Measurements from ENCODE around the gene VWF. TPM values are rescaled to one million over a fixed set of nuclear protein-coding genes. Genes with fewer than 3 reads are reported as not detected.

Gene VWF
- polyA plus RNA-seq, 3 donors from 2014 or later: 0.10 to 0.16 TPM; not detected in 1

DNA sequence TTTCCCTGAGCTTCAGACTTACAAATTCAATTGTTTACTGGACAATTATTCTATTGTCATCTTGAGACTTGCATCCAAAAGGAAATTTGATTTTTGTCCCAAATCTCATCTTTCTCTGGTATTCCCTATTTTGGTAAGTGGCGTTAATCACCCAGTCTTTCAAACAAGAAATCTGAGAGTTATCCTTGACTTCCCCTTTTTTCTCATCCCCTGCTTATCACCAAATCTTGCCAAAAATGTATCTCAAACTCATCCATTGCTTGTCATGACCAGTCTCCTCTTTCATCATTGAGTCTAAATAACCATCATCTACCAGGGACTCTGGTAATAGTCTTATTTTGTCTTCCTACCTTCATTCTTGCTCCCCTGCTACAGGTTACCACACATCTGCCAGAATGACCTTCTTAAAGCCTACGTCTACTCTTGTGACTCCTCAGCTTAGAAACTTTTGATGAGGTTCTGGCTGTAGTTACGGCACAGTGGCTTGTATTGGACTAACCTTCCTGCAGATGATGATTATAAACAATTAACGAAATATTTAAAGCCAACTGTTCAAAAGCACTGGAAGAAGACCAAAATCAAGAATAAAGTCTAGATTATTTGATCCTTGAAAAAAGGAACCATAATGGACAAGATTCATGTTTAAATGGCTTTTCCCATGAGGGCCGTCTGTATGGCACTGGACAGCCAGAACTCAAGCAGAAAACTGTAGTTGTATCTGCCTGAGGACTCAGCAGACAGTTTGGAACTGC, 170.5 kb downstream of the VWF start:
- H3K27me3 Mint-ChIP-seq (ENCODE audit: low read depth in 3 of 3): peaks cover 8 to 19% (median 14%) of the 10 kb centered on the region in 3 donors
- H3K9me3 Mint-ChIP-seq: peaks cover 0 to 1% (median 0%) of the 10 kb centered on the region in 6 donors
- no peaks in the 10 kb centered on the region for H3K4me1 Mint-ChIP-seq

GRCh38 chr12:5952031-5952430, 172.4 kb downstream of the VWF start:
- H3K9me3 Mint-ChIP-seq: peaks cover 0 to 1% (median 0%) of the 10 kb centered on the region in 6 donors
- H3K27me3 Mint-ChIP-seq (ENCODE audit: low read depth in 3 of 3): peaks cover 6 to 16% (median 10%) of the 10 kb centered on the region in 3 donors
- DNase-seq: no peak
- no peaks in the 10 kb centered on the region for H3K4me1 Mint-ChIP-seq
- no peak overlapping the region for H3K27ac Mint-ChIP-seq
- H3K4me3 Mint-ChIP-seq: no peak overlapping the region
- H3K36me3 Mint-ChIP-seq: no peaks in the 10 kb centered on the region

More for the DNA sequence above, 170.5 kb downstream of the VWF start:
- no peak overlapping the region for H3K4me3 Mint-ChIP-seq
- H3K36me3 Mint-ChIP-seq: no peaks in the 10 kb centered on the region
- no peak for DNase-seq
- no peak overlapping the region for H3K27ac Mint-ChIP-seq

DNA sequence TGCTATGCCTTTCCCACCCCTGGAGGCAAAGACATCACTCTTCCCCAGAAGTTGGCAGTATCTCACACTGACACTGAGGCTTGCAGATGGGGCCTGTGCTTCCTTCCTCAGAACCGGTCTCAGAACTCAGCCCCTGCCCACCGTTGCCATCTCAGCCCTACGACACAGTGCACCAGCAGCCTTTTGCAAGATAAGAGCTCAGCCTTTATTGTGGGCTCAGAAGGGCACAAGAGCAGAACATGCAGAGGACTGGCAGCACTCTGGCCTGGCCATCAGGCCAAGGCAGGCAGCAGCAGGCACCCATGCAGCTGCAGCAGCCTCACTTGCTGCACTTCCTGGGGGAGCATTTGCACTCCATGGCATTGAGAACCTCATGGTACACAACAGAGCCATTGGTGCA, 175.8 kb downstream of the VWF start:
- peaks cover 8 to 39% (median 14%) of the 10 kb centered on the region in 3 donors for H3K27me3 Mint-ChIP-seq (ENCODE audit: low read depth in 3 of 3)
- no peaks in the 10 kb centered on the region for H3K36me3 Mint-ChIP-seq
- no peak for DNase-seq
- H3K9me3 Mint-ChIP-seq: no peaks in the 10 kb centered on the region
- H3K27ac Mint-ChIP-seq: no peak overlapping the region
- H3K4me3 Mint-ChIP-seq: no peak overlapping the region
- H3K4me1 Mint-ChIP-seq: no peaks in the 10 kb centered on the region

DNA sequence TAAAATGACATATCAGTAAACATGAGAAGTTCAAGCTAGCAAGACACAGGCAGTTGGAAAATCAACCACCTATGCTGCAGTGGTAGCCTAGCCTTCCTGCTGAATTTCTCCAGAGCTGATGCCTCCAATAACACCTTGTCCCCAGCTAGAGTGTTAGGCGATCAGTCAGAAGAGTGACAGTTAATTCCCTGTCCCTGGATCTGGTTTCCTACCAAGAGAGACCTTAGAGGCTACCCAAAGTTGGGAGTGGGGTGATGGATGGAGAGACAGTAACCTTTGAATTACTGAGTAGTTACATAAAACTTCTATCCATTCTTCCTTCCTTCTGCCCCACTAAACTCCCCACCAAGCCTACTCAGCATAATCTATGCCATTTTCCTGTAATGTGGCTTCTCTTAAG, 177.5 kb downstream of the VWF start:
- no peaks in the 10 kb centered on the region for H3K9me3 Mint-ChIP-seq
- H3K27ac Mint-ChIP-seq: peak overlapping the region in 1 of 6 donors; percentile 58
- H3K27me3 Mint-ChIP-seq (ENCODE audit: low read depth in 3 of 3): peaks cover 6 to 37% (median 20%) of the 10 kb centered on the region in 3 donors
- no peak overlapping the region for H3K4me3 Mint-ChIP-seq
- no peak for DNase-seq
- no peaks in the 10 kb centered on the region for H3K4me1 Mint-ChIP-seq
- H3K36me3 Mint-ChIP-seq: no peaks in the 10 kb centered on the region

- no peak for DNase-seq
- H3K27me3 Mint-ChIP-seq (ENCODE audit: low read depth in 3 of 3): peaks cover 6 to 35% (median 20%) of the 10 kb centered on the region in 3 donors
- H3K4me3 Mint-ChIP-seq: no peak overlapping the region
- H3K27ac Mint-ChIP-seq: no peak overlapping the region
- H3K4me1 Mint-ChIP-seq: no peaks in the 10 kb centered on the region
- H3K36me3 Mint-ChIP-seq: no peaks in the 10 kb centered on the region
- H3K9me3 Mint-ChIP-seq: no peaks in the 10 kb centered on the region
Measured at GRCh38 chr12:5946388-5946787, 178.1 kb downstream of the VWF start.

GRCh38 chr12:5945071-5946008, 179.1 kb downstream of the VWF start, which contains the start of gene ANO2:
Gene ANO2, minus strand, starts transcription at chr12:5945259. Its CDS starts 42 bp downstream, at chr12:5945217.
- Mint-ChIP-seq H3K4me3 (no peak within 1 kb of the TSS), H3K27ac (no peak within 1 kb of the TSS), H3K36me3 (no peaks in the 10 kb centered on the region), H3K27me3 (ENCODE audit: low read depth in 3 of 3) (peaks cover 2 to 38% (median 23%) of the 10 kb centered on the region in 3 donors), H3K9me3 (no peaks in the 10 kb centered on the region), H3K4me1 (no peaks in the 10 kb centered on the region)
- DNase-seq: no peak

- DNase-seq: no peak
- H3K36me3 Mint-ChIP-seq: no peaks in the 10 kb centered on the region
- no peak overlapping the region for H3K27ac Mint-ChIP-seq
- H3K4me3 Mint-ChIP-seq: no peak overlapping the region
- H3K9me3 Mint-ChIP-seq: no peaks in the 10 kb centered on the region
- H3K4me1 Mint-ChIP-seq: no peaks in the 10 kb centered on the region
- peaks cover 2 to 42% (median 27%) of the 10 kb centered on the region in 3 donors for H3K27me3 Mint-ChIP-seq (ENCODE audit: low read depth in 3 of 3)
Measured at GRCh38 chr12:5944688-5945070, 179.8 kb downstream of the VWF start.

DNA sequence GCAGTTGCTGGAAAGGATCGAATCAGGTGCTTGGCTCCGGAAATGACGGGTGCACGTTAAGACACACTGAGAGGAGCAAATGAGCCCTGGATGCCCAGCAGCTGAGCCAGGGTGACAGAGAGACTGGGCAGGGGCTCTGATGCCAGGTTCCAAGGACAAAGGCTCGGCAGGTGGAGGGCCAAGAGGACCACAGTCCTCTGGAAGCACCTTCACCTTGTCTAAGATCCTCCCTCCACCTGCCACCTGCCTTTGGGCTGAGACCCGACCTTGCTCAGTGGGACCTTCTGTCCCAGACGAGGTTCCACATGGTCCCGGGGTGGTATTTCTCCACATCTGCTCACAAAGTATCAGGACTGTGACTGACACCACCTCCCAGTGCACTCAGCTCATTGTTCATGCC, 180.4 kb downstream of the VWF start:
- Mint-ChIP-seq H3K27me3 (ENCODE audit: low read depth in 3 of 3) (peaks cover 2 to 45% (median 30%) of the 10 kb centered on the region in 3 donors), H3K27ac (no peak overlapping the region), H3K36me3 (no peaks in the 10 kb centered on the region), H3K4me3 (no peak overlapping the region), H3K4me1 (no peaks in the 10 kb centered on the region), H3K9me3 (no peaks in the 10 kb centered on the region)
- no peak for DNase-seq

DNA sequence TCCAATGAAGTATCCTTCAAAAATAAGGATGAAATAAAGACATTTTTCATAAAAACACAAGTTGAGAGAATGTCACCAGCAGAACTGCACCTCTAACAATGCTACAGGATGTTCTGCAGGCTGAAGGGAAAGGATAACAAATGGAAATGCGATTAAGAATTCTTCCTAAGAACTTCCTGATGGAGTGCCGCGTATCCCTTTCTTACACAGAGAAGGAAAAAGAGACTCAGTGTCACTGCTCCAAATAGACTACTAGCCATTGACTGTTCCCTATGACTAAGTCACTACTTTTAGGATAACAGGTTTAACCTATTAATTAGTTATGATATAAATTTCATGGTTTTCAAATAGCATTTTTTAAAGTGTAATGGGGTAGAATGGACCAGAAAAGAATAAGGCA, 182.6 kb downstream of the VWF start:
- Mint-ChIP-seq H3K27ac (no peak overlapping the region), H3K4me1 (no peaks in the 10 kb centered on the region), H3K9me3 (no peaks in the 10 kb centered on the region), H3K4me3 (no peak overlapping the region), H3K36me3 (no peaks in the 10 kb centered on the region), H3K27me3 (ENCODE audit: low read depth in 3 of 3) (peaks cover 2 to 46% (median 32%) of the 10 kb centered on the region in 3 donors)
- no peak for DNase-seq

DNA sequence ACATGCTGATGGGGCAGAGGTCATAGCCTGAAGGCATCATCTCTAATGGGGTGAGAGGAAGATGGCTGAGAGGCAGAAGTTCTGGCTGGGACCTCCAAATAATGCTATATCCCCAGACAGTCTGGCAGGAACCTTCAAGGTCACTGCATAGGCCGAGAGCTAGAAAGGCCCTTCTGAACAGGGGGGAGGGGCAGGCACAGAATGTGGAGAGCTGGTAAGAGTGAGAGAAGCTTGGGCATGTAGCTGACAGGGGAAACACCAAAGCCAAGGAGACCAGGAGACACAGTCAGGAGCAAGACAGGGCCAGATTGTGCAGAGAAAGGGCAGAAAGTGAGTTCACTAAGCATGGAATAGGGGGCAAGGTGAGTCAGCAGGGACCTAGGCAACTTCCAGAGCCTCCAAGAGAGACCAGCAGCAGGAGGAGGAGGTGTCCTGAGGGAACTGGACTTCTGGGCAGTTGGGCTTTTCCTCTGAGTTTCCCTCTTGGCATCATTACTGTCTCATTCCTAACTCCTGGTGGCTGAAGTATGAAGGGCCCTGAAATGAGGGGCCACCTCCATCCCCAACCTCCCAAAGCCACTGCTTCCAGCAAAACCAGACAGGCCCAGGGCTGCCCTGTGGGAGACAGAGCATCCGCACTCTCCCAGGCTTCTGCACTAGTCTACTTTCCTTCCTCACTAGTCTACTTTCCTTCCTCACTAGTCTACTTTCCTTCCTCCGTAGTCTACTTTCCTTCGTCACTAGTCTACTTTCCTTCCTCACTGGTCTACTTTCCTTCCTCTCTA, 196.5 kb downstream of the VWF start:
- no peaks in the 10 kb centered on the region for H3K9me3 Mint-ChIP-seq
- no peak for DNase-seq
- H3K4me3 Mint-ChIP-seq: no peak overlapping the region
- no peaks in the 10 kb centered on the region for H3K36me3 Mint-ChIP-seq
- H3K4me1 Mint-ChIP-seq: no peaks in the 10 kb centered on the region
- peaks cover 1 to 4% (median 4%) of the 10 kb centered on the region in 3 donors for H3K27me3 Mint-ChIP-seq (ENCODE audit: low read depth in 3 of 3)
- no peak overlapping the region for H3K27ac Mint-ChIP-seq

GRCh38 chr12:5925646-5926045, 198.8 kb downstream of the VWF start:
- H3K4me1 Mint-ChIP-seq: no peaks in the 10 kb centered on the region
- peaks cover 1 to 8% (median 5%) of the 10 kb centered on the region in 3 donors for H3K27me3 Mint-ChIP-seq (ENCODE audit: low read depth in 3 of 3)
- H3K36me3 Mint-ChIP-seq: no peaks in the 10 kb centered on the region
- no peak overlapping the region for H3K4me3 Mint-ChIP-seq
- DNase-seq: no peak
- no peaks in the 10 kb centered on the region for H3K9me3 Mint-ChIP-seq
- H3K27ac Mint-ChIP-seq: no peak overlapping the region

- Mint-ChIP-seq H3K27ac (no peak overlapping the region), H3K36me3 (no peaks in the 10 kb centered on the region), H3K9me3 (no peaks in the 10 kb centered on the region), H3K4me1 (no peaks in the 10 kb centered on the region), H3K27me3 (ENCODE audit: low read depth in 3 of 3) (peaks cover 1 to 8% (median 6%) of the 10 kb centered on the region in 3 donors), H3K4me3 (no peak overlapping the region)
- no peak for DNase-seq
Measured at GRCh38 chr12:5924342-5924741, 200.1 kb downstream of the VWF start.

GRCh38 chr12:5923751-5924150, 200.7 kb downstream of the VWF start:
- Mint-ChIP-seq H3K36me3 (no peaks in the 10 kb centered on the region), H3K4me3 (no peak overlapping the region), H3K27ac (no peak overlapping the region), H3K9me3 (no peaks in the 10 kb centered on the region), H3K27me3 (ENCODE audit: low read depth in 3 of 3) (peaks cover 3 to 6% (median 6%) of the 10 kb centered on the region in 3 donors), H3K4me1 (no peaks in the 10 kb centered on the region)
- DNase-seq: no peak

All from immature natural killer cell (primary cell).